ENCODE measurements around the gene SLC10A3. TPM values are rescaled to one million over a fixed set of nuclear protein-coding genes. Genes with fewer than 3 reads are reported as not detected.

The SLC10A3 gene, protein sequence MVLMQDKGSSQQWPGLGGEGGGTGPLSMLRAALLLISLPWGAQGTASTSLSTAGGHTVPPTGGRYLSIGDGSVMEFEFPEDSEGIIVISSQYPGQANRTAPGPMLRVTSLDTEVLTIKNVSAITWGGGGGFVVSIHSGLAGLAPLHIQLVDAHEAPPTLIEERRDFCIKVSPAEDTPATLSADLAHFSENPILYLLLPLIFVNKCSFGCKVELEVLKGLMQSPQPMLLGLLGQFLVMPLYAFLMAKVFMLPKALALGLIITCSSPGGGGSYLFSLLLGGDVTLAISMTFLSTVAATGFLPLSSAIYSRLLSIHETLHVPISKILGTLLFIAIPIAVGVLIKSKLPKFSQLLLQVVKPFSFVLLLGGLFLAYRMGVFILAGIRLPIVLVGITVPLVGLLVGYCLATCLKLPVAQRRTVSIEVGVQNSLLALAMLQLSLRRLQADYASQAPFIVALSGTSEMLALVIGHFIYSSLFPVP
- 10 to 100 TPM; 25.0 to 26.5 TPM for total RNA-seq
- polyA plus RNA-seq (ENCODE audit: insufficient read depth, low read depth, low replicate concordance), result 22.4 TPM
- long read RNA-seq, donor 1, transcript SLC10A3-201 (2 exons, 2,161 nt), result major isoform, 13 of 13 reads
- long read RNA-seq, donor 1, partial matches to known transcripts, result 0 of 13 reads
- long read RNA-seq, donor 1, other reads (novel, unspliced or antisense), result 0 of 13 reads
- long read RNA-seq, donor 2, partial matches to known transcripts, result 0 of 1 reads
- long read RNA-seq, donor 2, other reads (novel, unspliced or antisense), result 0 of 1 reads

DNA sequence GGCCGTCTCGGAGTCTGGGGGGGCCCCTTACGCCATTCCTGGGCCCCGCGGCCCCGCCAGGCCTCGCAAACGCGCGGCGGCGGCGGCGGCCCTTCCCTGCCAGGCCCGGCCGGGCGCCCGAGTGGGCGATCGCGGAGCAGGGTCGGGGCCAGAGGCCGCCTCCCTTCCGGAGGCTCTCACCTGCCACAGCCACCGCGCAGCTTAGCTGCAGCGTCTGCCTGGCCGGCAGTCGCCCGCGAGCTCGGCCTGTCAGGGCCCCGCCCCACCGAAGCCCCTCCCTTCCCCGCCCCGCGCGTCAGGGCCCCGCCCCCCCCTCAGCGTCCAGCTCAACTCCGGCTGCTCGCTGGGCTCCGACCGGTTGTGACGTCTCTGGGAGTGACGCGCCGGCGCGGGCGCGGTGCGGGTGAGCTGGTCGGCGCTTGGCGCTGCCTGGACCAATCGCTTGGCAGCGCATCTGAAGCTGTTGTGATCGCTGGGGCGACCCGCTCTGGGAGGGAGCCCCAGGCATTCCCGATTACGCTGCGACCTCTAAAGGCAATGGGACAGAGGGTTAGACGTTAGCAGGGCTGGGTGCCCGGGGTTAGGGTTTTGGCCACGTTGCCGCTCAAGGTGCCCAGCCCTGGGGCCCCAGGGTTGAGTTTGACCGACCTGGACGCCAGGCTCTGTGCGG lies at the start of gene SLC10A3:
Gene SLC10A3 (minus strand): TSS at position 216 of the 670 bp plus-strand sequence. CDS start 1,689 bp downstream, outside the sequence.
- no peaks in the 10 kb centered on the region for H3K36me3 ChIP-seq (ENCODE audit: low read depth, missing control alignments)
- intact Hi-C loops (cut with DNase I; ENCODE audit: low total_unique reads), result no loop called here

DNA sequence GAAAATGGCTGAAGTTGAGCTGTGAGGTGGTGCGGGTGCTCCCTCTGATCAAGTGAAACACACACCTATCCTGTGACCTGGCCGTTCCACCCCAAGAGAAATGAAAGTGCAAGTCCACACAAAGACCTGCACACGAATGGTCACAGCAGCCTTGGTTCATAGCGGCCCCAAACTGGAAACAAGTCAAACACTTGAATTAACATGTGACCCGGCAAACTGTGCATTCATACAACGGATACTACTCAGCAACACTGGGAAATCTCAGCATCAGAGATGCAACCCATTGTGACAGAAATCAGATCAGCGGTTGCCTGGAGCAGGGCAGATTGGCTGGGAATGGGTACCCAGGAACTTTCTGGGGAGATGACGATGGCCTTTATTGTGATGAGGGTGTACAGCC lies 48.6 kb upstream of the SLC10A3 start:
- intact Hi-C loops (cut with DNase I; ENCODE audit: low total_unique reads), result no loop called here
- H3K4me3 ChIP-seq, result no peak overlapping the region
- H3K27ac ChIP-seq, result no peak overlapping the region
- no peaks in the 10 kb centered on the region for H3K36me3 ChIP-seq (ENCODE audit: low read depth, missing control alignments)
- DNase-seq, result no peak
- H3K27me3 ChIP-seq, result no peaks in the 10 kb centered on the region
- TF ChIP-seq, protein P1, sequence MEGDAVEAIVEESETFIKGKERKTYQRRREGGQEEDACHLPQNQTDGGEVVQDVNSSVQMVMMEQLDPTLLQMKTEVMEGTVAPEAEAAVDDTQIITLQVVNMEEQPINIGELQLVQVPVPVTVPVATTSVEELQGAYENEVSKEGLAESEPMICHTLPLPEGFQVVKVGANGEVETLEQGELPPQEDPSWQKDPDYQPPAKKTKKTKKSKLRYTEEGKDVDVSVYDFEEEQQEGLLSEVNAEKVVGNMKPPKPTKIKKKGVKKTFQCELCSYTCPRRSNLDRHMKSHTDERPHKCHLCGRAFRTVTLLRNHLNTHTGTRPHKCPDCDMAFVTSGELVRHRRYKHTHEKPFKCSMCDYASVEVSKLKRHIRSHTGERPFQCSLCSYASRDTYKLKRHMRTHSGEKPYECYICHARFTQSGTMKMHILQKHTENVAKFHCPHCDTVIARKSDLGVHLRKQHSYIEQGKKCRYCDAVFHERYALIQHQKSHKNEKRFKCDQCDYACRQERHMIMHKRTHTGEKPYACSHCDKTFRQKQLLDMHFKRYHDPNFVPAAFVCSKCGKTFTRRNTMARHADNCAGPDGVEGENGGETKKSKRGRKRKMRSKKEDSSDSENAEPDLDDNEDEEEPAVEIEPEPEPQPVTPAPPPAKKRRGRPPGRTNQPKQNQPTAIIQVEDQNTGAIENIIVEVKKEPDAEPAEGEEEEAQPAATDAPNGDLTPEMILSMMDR (IDR thresholded peaks at IDR 0.05), result no peak
- no peak for TF ChIP-seq POLR2A (IDR thresholded peaks at IDR 0.05)
- WGBS, 2 donors, result 60 to 87% methylated on average over 5 to 8 of the region's 8 CpGs
- no peaks in the 10 kb centered on the region for H3K9me3 ChIP-seq
- H3K4me1 ChIP-seq, result peaks cover 14% of the 10 kb centered on the region

More for the DNA sequence above, at the start of gene SLC10A3:
- Histone ChIP-seq H3K27ac (peak within 1 kb of the TSS; percentile 74 to 86), H3K27me3 (no peaks in the 10 kb centered on the region), H3K4me3 (peak within 1 kb of the TSS; percentile 58 to 61), H3K9me3 (no peaks in the 10 kb centered on the region), H3K4me1 (peaks cover 7% of the 10 kb centered on the region)
- TF ChIP-seq, protein P1 (IDR thresholded peaks at IDR 0.05), result no peak
- peak; percentile 46 for TF ChIP-seq POLR2A (IDR thresholded peaks at IDR 0.05)
- DNase-seq, result peak; percentile 92
- 0 to 3% methylated on average over 7 to 16 of the region's 71 CpGs for WGBS, 2 donors

DNA sequence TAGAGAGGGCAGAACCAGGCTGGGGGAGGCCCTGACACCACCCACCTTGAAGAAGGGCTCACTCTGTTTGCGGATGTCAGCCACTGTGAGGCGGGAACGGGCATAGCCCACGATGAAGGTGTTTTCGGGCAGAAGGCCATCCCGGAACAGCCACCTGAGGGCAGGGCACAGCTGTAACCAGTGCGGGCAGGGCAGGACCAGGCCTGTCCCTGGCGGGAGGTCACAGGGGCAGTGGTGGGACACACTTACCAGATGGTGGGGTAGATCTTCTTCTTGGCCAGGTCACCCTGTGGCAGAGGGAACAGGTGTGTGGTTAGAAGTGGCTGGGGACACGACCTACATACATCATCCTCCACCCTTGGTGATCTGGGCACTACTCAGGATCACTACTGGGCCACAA lies 45.5 kb upstream of the SLC10A3 start:
- Histone ChIP-seq H3K27ac (no peak overlapping the region), H3K4me1 (no peaks in the 10 kb centered on the region), H3K36me3 (ENCODE audit: low read depth, missing control alignments) (no peaks in the 10 kb centered on the region), H3K9me3 (no peaks in the 10 kb centered on the region), H3K27me3 (no peaks in the 10 kb centered on the region), H3K4me3 (no peak overlapping the region)
- 65 to 80% methylated on average over 4 to 5 of the region's 9 CpGs for WGBS, 2 donors
- DNase-seq, result no peak
- TF ChIP-seq, protein P1 (IDR thresholded peaks at IDR 0.05), result no peak
- intact Hi-C loops (cut with DNase I; ENCODE audit: low total_unique reads), result no loop called here

DNA sequence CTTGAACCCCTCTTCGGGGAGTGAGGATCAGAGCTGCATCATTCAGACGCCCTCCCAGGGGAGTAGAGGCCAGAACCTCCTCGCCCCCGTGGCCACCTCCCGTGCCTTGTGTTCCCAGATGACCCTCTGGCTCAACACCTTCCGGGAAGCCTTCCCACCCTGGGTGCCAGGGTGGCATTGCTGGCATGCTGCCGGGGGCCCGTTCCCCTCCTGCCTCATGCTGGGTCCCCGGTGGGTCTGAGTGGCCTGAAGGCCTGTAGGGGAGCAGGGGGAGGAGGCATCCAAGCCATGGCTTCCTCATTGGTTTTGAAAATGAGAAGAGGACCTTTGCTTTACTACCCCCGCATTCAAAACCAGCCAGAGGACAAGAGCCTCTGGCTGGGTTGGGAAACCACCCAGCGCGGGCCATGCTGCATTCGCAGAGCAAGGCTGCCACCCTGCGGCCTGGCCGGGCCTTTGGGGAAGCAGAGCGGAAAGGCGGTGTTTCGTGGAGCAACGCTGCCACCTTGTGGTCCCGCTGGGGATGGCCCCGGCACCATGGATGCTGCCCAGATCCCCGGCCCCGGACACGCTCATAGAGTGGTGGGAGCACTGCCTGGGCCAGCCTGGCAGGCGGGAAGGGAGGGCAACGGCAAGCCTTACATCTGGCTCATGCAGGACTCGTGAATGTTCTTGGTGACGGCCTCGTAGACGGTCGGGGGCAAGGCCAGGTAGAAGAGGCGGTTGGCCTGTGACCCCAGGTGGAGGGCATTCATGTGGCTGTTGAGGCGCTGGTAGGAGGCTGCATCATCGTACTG lies 44.3 kb upstream of the SLC10A3 start:
- intact Hi-C loops (cut with DNase I; ENCODE audit: low total_unique reads), result no loop called here
- peak; percentile 85 for DNase-seq
- Histone ChIP-seq H3K4me3 (no peak overlapping the region), H3K27me3 (no peaks in the 10 kb centered on the region), H3K9me3 (no peaks in the 10 kb centered on the region), H3K27ac (no peak overlapping the region), H3K4me1 (no peaks in the 10 kb centered on the region), H3K36me3 (ENCODE audit: low read depth, missing control alignments) (no peaks in the 10 kb centered on the region)
- WGBS, 2 donors, result 34% methylated on average over 27 of the region's 34 CpGs; no CpG with 5 or more reads in 1 of the 2 donors
- TF ChIP-seq, protein P1 (IDR thresholded peaks at IDR 0.05), result peak; percentile 72 to 97 (median 96)
- TF ChIP-seq POLR2A (IDR thresholded peaks at IDR 0.05), result no peak

Measured in testis (tissue), 5 donors.